GM04503 (cell line): ENCODE data around the gene ALCAM.
"Not testable (repeated sequence)": the region's sequence is repeated elsewhere in the genome, so short reads cannot be mapped to it uniquely, and the experiment has no call there.

ENCODE experiments used
- DNase-seq: peaks from one replicate; pipeline ENCODE4 v3.0.0-alpha.2; 2012; ENCODE audit warnings: low read depth

ALCAM gene

DNA sequence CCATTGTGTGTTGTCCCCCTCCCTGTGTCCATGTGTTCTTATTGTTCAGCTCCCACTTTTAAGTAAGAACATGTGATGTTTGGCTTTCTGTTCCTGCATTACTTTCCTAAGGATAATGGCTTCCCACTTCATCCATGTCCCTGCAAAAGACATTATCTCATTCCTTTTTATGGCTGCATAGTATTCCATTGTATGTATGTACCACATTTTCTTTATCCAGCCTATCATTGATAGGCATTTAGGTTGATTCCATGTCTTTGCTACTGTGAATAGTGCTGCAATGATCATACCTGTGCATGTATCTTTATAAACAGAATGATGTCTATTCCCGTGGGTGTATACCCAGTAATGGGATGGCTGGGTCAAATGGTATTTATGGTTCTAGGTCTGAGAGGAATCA lies 23.1 kb downstream of the ALCAM start:
- DNase-seq = not testable (repeated sequence)

DNA sequence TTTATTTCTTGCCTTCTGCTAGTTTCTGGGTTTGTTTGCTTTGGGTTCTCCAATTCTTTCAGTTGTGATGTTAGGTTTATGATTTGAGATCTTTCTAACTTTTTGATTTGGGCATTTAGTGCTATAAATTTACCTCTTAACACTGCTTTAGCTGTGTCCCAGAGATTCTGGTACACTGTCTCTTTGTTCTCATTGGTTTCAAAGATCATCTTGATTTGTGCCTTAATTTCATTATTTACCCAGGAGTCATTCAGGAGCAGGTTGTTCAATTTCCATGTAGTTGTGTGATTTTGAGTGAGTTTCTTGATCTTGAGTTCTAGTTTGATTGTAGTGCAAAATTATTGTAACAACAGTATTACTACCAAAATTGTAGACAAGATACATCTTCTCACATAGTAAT lies 25.9 kb downstream of the ALCAM start:
- DNase-seq = not testable (repeated sequence)

DNA sequence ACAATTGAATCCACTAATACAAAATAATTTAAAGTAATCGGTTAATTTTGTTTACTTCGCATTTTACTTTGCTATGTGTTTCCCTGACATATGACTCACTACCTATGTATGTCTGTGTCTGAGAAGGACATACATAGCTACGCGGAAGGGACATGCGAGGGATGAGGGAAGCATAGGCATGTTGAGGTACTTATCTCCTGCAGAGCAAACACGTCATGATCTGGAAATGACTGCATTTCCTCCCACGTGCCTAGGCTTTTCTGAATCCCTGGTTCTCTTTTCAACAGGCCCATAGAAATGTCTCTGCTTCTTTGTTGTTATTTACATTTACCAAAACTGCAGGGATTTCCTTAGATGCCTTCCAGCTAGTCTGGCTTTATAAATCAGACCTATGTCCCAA lies 27.5 kb downstream of the ALCAM start:
- DNase-seq = no peak

DNA sequence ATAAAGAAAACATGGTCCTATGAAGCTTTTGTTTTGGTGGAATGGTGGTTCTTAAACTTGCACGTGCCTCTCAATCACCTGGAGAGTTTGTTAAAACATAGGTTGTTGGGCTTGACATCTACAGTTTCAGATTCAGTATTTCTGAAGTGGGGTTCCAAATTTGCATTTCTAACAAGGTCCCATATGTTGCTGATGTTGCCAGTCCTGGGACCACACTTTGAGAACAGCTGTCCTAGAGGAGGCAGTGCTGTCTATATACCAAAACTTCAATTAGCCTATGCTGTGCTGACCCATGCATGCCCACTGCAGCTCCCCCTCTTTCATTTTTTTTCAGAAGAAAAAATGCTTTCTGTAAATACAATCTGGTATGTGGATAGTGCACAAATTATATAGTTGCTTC lies 31.3 kb downstream of the ALCAM start:
- DNase-seq = no peak

DNA sequence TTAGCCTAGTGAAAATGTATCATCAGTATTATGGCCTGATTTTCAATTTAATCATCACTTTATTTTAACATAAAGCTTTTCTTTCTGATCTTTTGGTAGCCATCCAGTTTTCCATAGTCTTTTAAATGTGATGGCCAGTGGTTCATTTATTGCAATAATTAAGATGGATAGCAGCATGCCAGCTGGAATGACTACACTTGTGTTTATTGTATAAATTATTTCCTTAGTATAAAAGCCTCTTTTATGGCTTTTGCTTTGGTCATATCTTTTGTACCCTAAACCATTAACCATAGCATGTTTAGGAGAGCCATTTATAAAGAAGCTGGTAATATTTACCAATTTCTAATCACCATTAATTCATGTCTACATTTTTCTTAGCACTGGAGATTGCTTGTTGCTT lies 31.7 kb downstream of the ALCAM start:
- no peak for DNase-seq

DNA sequence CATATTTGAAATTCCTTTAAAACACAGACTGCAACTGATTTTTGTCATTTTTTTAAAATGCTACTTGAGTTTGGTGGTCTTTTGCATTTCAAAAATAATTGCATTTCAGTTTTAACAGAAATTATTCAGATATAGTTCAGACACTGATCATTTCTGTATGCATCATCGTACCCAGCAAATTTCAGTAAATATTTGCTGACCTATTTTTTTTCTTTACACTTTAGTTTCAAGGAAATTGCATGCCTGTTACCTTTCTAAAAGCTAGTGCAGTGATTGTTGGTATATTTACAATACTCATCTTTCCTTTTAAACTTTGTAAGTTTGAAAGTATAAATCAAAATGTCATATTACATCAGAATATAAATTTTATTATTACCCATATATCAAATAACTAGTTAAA lies 32.4 kb downstream of the ALCAM start:
- DNase-seq = no peak

DNA sequence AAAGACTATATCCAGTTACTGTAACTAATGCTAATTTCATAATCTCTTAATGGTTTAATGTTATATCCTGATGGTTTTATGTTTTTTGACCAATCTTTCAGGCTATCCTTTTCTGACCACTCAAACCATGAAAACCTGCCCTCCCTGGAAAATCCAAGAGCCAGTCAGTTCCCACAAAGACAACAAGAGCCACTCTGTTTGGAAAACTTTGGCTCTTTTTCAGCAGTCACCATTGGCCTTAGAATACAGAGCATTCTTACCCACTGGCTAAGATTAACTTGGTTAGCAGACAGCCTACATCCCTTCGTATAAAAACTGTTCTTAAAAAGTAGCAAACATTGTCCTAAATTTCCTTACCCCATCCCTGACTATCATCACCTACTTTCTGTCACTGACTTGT lies 32.9 kb downstream of the ALCAM start:
- no peak for DNase-seq

DNA sequence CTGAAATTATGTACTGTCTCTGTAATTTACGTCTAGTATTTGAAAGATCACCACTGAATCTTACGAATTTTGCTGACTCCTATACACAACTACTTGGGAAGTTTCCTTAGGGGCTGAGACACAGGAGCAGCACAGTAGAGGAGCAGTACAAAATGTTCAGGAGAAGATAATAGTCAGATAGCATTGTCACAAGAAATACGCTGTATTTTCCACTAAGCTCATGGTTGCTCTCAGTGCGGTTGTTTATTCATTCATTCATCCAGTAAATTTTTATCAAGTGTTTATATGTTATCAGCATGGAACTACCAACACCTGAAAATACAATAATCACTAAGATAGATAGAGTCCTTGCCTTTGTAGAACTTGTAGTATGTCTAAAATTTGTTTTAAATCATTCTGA lies 34.5 kb downstream of the ALCAM start:
- DNase-seq = no peak

DNA sequence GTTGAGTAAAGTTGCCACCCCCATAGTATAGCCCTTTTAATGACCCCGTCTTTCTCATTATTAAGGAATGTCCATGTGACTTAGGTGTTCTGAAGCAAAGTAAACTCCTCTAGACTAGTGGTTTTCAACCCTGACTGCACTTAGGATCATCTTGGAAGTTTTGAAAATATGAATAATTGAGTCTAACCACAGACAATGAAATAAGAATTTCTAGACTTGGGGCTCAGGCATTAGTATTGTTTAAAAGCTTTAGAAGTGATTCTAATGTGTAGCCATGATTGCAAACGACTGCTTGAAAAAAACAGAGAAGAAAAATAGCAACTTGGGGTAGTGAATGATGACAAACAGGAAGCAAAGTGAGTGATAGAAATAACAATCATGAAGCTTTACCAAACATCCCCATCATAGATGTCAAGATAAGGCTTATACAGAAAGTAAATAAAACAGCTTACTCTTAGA lies 35.0 kb downstream of the ALCAM start:
- no peak for DNase-seq

DNA sequence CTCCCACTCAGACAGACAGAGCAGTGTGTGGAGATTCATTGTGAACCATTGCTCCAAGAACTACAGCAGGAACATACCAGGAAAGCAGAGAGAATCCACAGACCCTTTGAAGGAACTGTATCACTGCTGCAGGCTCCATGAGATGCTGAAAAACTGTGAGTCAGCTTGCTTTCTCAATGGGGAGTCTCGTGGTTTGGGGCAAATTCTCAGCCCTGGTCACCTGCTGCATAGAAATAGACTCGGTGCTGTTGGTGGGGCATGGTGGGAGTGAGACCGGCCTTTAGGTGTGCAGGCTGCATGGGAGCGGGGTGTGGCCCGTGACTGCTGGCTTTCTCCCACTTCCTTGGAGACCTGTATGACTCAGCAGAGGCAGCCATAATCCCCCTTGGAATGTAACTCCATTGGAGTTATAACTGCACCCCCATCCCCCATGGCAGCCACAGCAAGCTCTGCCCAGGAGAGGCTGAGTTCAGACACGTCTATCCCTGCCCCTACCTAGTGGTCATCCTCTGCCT lies 35.6 kb downstream of the ALCAM start:
- no peak for DNase-seq

DNA sequence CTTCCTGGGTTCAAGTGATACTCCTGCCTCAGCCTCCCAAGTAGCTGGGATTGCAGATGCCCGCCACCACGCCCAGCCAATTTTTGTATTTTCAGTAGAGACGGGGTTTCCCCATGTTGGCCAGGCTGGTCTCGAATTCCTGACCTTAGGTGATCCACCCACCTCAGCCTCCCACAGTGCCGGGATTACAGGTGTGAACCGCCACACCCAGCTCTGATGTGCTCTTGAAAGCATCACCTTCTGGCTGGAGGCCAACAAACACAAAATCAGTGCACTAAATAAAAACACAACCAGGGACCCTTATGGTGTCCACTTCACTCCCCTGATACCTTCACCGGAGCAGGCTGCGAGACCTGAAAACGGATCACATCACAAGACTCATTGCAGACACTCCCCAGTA lies 36.3 kb downstream of the ALCAM start:
- not testable (repeated sequence) for DNase-seq

DNA sequence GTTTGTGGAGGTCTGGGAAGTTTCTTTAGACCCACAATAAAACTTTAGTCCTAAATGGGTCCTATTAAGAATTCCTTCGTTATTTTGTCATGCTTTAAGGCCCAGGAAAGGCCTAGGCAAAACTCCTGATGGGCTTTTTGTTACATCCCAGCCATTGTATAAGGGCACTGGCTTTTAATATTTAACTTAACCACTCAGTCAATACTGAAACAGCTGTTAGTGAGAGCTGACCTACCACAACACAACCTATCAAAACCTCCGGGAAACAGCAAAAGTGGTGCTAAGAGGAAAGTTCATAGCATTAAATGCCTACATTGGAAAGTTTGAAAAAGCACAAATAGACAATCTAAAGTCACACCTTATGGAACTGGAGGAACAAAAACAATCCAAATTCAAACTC lies 39.6 kb downstream of the ALCAM start:
- DNase-seq = no peak

DNA sequence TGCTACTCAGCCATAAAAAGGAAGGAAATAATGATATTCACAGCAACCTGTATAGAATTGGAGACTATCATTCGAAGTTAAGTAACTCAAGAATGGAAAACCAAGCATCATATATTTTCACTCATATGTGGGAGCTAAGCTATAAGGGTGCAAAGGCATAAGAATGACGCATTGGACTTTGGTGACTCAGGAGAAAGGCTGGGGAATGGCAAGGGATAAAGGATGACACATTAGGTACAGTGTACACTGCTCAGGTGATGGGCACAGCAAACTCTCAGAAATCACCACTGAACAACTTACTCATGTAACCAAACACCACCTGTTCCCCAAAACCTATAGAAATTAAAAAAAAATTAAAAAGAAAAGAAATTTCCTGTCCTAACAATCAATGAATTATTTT lies 42.7 kb downstream of the ALCAM start:
- no peak for DNase-seq

DNA sequence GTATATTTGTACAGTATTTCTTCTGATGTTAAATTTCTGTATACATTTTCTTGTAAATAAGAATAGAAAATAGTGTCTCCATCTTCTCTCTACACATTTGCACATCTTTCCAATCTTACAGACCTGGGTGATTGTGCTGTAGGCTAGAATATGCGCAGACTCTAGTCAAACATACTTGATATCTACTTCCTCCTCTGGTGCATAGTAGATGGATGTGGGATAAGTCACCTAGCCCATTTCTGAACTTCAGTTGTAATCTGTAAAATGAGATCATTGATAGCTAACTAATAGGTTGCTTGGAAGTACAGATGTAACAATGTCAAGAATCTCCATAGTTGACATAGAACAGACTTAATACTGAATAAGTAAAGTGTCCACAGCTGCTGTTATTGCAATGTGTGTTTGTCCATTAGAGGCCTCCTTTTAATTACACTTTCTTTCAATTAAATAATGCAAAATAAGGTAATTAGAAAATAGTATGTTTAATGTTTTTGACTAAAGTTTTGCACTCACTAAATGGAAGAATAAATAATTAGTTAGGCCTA lies 46.7 kb downstream of the ALCAM start:
- no peak for DNase-seq

DNA sequence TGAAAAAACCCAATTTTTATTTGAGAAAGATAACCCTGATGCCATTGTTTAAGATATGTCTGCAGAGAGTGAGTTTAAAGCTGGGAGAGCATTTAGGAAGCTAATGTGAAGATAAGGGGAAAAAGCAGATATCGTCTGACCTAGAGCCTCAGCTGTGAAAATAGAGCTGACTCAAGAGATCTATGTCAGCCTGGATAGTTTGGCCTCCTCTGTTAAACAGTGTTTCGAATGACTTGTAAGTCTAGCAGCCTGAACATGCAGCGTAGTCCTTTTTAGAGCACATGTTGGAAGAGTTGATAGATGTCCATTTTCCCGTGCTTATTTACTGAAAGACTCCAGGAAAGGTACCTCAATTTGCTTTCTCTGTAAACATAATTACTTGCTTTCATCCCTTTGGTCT lies 48.1 kb downstream of the ALCAM start:
- no peak for DNase-seq

DNA sequence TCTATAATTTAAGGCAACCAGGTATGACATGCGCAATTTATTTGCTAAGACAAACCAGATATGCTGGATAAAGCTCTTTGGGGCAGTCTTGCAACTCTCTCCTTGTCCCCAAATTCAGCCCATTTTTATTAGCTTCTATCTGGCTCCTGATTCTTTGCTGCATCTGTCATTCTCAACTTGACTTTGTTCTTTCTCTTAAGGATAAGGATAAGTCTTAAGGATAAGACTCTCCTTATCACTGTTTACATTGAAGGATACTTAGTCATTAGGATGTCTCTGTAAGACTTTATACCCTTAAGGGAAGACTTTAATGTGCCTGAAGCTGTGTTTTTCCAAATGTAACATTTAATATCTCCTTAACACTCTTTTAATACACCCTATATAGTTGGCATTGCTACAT lies 49.2 kb downstream of the ALCAM start:
- DNase-seq = no peak

DNA sequence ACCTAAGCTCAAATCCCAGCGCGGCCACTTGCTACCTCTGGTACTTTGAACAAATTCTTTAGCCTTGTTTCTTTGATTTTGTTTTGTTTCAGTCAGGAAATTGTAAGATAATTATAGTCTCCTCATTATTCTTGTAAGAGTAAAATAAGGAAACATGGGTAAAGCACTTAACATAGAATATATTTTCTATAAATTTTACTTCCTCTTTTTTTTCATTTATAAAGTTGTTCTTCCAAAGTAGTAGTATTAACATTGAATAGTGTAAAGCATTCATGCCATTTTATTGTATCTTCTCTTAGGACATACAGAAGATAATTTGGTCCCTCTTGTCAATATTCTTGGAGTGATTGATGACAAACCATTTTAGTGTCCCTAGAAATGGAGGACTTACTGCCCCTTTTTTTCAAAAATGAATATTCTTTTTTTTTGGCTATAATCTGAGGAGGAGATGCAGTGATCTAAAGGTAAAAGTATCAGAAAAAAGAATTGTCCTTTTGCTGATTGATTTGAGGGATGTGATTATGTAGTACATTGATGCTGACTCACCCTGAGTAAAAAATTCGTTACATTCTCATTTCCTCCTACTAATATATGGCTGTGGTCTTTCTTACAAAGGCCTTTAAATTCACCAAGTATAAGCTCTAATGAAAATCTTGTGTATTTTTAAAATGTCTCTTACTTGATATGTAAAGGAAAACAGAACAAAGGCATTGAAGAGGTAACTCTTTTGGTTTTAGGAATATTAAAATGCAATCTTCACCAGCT lies 51.0 kb downstream of the ALCAM start:
- no peak for DNase-seq

DNA sequence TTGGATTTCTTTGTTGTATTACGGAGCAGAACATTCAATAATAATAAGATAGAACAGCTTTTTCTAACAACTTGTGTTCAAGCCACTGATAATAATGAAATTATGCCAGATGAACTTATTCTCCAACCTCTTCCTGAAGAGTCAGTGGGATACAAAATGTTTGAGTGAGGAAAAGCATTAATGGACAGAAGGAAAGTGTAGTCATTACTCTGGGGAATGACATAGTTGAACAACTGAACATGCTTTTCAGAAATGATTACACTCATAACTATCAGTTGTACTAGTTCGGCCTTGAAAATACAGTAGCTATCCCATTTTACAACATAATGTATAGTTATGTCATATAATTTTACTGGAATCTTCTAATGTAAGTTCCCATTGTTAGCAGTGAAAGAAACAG lies 55.9 kb downstream of the ALCAM start:
- no peak for DNase-seq

DNA sequence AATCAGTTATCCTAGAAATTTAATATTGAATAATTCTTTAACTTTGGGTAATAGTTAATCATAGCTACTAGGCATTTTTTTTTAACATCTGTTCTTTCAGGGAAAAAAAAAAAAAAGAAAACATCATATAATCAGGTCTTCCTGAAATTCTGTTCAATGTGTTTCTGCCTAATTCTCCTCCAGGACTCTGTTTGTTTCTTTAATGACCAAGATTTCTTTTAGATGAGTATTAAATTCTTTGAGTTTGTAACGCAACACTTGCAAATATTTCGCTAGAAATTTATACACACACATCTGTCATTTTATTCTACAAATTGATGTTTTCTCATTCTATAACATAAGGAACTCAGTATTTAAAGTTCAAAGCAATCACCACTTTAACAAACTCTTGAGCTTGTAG lies 56.7 kb downstream of the ALCAM start:
- DNase-seq = no peak

DNA sequence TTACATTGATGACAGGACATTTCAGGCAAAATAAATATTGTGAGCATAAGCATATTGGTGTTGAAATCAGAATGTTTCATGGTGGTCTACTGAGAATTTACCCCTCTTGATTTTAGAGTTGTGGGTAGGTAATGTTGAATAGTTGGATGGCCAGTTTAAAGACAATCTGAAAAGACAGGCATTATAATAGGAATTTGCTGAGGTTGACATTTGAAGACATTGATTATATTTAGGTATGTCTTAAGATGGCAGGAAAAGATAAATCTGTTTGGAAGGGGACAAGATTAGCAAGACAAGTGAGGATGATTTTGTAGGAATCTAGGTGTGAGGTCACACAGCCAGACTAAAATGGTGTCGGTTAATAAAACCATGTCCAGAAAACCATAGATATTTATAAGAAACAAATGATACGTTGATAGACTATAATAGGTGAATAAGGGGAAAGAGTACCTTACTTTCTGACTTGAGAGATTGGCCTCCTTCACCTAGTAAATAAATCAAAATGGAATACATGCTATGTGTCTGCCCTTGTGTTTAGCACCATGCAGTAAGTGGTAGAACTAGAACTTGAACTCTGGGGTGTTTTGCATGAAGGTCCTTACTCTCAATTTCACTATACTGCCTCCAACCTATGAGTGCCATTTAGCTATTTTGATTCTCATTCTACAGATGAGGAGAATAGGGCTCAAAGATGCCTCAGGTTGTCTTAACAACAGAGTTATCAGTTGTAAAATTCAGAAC lies 57.9 kb downstream of the ALCAM start:
- DNase-seq = no peak

DNA sequence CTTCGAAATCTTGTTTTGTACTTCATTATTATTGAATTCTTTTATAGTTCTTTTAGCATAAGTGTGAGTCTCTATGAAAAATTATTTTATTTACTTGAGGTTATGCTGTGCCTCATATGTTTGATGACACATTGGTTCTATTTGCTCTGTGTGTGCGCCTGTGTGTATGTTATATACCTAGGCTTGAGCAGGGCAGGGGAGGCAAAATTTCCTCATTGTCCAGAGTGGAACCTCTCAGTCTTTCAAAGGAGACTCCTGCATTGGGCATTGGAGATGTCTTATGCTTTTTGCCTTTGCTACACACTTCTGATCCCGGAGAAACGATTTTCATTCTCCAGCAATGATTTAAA lies 58.4 kb downstream of the ALCAM start:
- no peak for DNase-seq

DNA sequence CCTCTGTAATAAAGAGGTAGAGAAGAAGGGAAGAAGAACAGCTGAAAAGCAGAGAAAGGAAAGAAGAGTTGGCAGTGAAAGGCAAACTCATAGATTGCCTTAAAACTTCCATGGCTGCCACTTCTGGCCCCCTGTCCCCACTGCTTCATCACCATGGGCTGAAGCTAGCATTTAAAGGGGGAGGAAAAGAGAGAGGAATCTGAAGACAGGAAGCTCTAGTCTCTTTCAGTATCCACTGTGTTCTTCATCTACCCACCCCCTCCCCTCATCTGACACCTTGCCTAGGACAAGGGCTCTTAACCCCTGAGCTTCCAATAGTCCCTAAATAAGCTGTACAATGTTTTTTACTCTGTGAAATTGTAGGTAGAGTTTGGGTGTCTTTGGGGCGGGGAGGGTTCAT lies 60.6 kb downstream of the ALCAM start:
- DNase-seq = no peak

DNA sequence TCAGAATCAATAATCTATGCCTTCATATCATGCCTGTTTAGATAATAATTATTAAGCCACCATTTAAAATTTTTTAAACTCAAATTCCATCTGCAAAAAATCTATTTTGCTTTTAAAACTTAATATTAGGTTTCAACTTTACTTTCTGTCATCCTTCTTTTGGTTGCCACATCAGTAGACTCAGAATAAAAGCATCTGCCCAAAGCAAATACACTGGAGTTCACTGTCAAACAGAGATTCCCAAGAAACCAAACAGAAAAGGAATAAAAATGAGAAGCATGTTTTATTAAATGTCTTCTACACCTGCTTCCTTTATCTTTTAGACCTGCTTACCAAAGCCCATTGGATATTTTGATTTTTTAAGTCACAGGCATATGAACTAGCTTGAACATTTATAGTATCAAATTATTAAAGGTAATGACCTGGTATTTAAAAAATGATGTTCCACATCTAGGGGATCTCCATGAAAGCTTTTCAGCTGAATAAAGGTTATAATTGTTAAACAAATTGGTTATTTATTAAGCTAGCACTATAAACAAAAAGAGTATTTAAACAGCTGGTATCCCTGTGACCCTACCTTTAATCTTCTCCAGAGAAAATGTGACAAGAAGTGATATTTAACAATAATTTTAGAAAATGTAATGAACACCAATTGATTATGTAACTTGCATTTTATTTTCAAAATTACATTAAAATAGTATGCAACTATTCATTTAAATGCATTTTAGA lies 62.5 kb downstream of the ALCAM start:
- no peak for DNase-seq
